GM12892 (cell line): ENCODE measurements around the gene TMC4.

Experiments used
- POLR2A ChIP-seq: IDR thresholded peaks from 2 replicates; pipeline ENCODE4 v1.6.1; 2011; ENCODE audit warnings: low read depth, low read length, control low read depth
- POLR2AphosphoS5 ChIP-seq: IDR thresholded peaks from 2 replicates; pipeline ENCODE4 v1.6.1; 2011; ENCODE audit warnings: low read depth, low read length, control low read depth
- TAF1 ChIP-seq: IDR thresholded peaks from 2 replicates; pipeline ENCODE4 v1.6.1; 2011; ENCODE audit warnings: low read depth, mild to moderate bottlenecking, control low read depth, low read length, borderline replicate concordance

- TF ChIP-seq POLR2A (no peak), TAF1 (no peak), POLR2AphosphoS5 (no peak)
Observed at GRCh38 chr19:54199401-54199800, 26.4 kb upstream of the TMC4 start.
